GM12878 (cell line): ENCODE data around the gene CPHXL2. TPM values are rescaled to one million over a fixed set of nuclear protein-coding genes. Genes with fewer than 3 reads are reported as not detected.

ENCODE experiments used
- JUNB ChIP-seq: IDR thresholded peaks from 2 replicates; pipeline ENCODE4 v1.6.1; 2016; ENCODE audit warnings: antibody characterized with exemption, mild to moderate bottlenecking
- KLF5 ChIP-seq: fragments of 450-650 bp; IDR thresholded peaks from 2 replicates; pipeline ENCODE4 v1.6.1; 2014; ENCODE audit warnings: mild to moderate bottlenecking; ENCODE audit not compliant: partially characterized antibody
- MEF2A ChIP-seq: IDR thresholded peaks from 2 replicates; pipeline ENCODE4 v1.6.1; 2011; ENCODE audit warnings: low read depth, mild to moderate bottlenecking, low read length, moderate library complexity; ENCODE audit not compliant: insufficient read depth
- SREBF1 ChIP-seq: IDR thresholded peaks from 2 replicates; pipeline ENCODE4 v1.6.1; 2012; ENCODE audit warnings: mild to moderate bottlenecking, low read length
- SRF ChIP-seq, 2 experiments: IDR thresholded peaks; 2 replicates each; pipeline ENCODE4 v1.6.1; 2011; ENCODE audit warnings: low read depth in 2 of 2, low read length in 2 of 2, mild to moderate bottlenecking in 1 of 2, moderate library complexity in 1 of 2
- SUZ12 ChIP-seq: fragments of 200-600 bp; sonication (generic); IDR thresholded peaks from one replicate; pipeline ENCODE4 v1.6.1; 2018; ENCODE audit warnings: antibody characterized with exemption, mild to moderate bottlenecking; ENCODE audit not compliant: unreplicated experiment
- ZBTB4 ChIP-seq: fragments of 450-650 bp; formaldehyde crosslinking; IDR thresholded peaks from 2 replicates; pipeline ENCODE4 v1.4.0; 2022; ENCODE audit warnings: mild to moderate bottlenecking, moderate library complexity
- polyA plus RNA-seq, 11 experiments: library from polyadenylated mRNA; depleted of rRNA in 4 of 11; unstranded in 6 of 11; stranded (reverse) in 5 of 11; fragments of >200 nt; fragmentation: Nextera tagmentation in 4 of 11; fragmentation: Illumina TruSeq in 1 of 11; extraction: Ambion mirVana in 4 of 11; extraction: Trizol in 1 of 11; gene quantifications; 1 replicate in 1 of 11; 2 replicates in 10 of 11; pipeline versions ENCODE4 v1.2.1 to v1.2.3, GENCODE V29; 2011 to 2016; ENCODE audit warnings: inconsistent platforms in 2 of 11, missing spikeins in 2 of 11, low read depth in 1 of 11
- small RNA-seq: library from RNA; depleted of rRNA; stranded (forward); fragments of <200 nt; gene quantifications from one replicate; pipeline ENCODE3, GENCODE V24; 2014
- total RNA-seq, 4 experiments: library from RNA; depleted of rRNA in 3 of 4; stranded (reverse); fragments of >200 nt in 3 of 4; fragmentation: Illumina TruSeq in 1 of 4; extraction: Trizol in 1 of 4; gene quantifications; 2 replicates each; pipeline versions ENCODE4 v1.2.1 to v1.2.3, GENCODE V29; 2013 to 2021

Gene CPHXL2
- total and polyA plus RNA-seq, 10 of the 15 experiments (the other 5 are each of a cell fraction or from before 2014, with no cell fraction given) = not detected

GRCh38 chr16:75614066-75614897 lies 62.5 kb downstream of the CPHXL2 start (continued):
- TF ChIP-seq SRF (IDR thresholded peaks at IDR 0.05; ENCODE audit: low read depth in 2 of 2, low read length in 2 of 2) (no peak), SUZ12 (no peak), ZBTB4 (CRISPR knock-in tag) (no peak), MEF2A (no peak), JUNB (no peak), KLF5 (no peak), SREBF1 (no peak)

Small RNA genes within 50 kb of the gene (small RNA-seq; reads per million reads assigned to genes)
- not detected for gene RN7SL520P

Other genes starting within 250 kb of the CPHXL2 start
Only the 7 nearest of the 11 such genes appear.
- 5.9 and 7.4 TPM in 2 replicates for gene TMEM231, start 120.8 kb downstream of the CPHXL2 start, total RNA-seq (2014; rRNA removed)
- gene TMEM231, start 120.8 kb downstream of the CPHXL2 start, total RNA-seq (2014; rRNA removed; fragmentation: Illumina TruSeq; extraction: Trizol) = 4.3 TPM in 2 replicates
- gene TMEM231, start 120.8 kb downstream of the CPHXL2 start, total RNA-seq (2021) = 5.6 and 5.9 TPM in 2 replicates
- 4.4 and 5.4 TPM in 2 replicates for gene TMEM231, start 120.8 kb downstream of the CPHXL2 start, polyA plus RNA-seq (2011; rRNA removed)
- 5.3 and 6.9 TPM in 2 replicates for gene TMEM231, start 120.8 kb downstream of the CPHXL2 start, polyA plus RNA-seq (2014; fragmentation: Illumina TruSeq; extraction: Trizol)
- gene TMEM231, start 120.8 kb downstream of the CPHXL2 start, polyA plus RNA-seq (2014; fragmentation: Nextera tagmentation; extraction: Ambion mirVana) = 1 to 10 TPM; 1.2 TPM
- gene TMEM231, start 120.8 kb downstream of the CPHXL2 start, polyA plus RNA-seq (2014; rRNA removed) = 5.2 and 9.1 TPM in 2 replicates
- gene TMEM231, start 120.8 kb downstream of the CPHXL2 start, polyA plus RNA-seq (2016; fragmentation: Nextera tagmentation; extraction: Ambion mirVana) = 1 to 10 TPM; 6.4 to 6.5 TPM
- gene GABARAPL2, start 110.6 kb downstream of the CPHXL2 start, total RNA-seq (2014; rRNA removed) = 61.9 and 69.8 TPM in 2 replicates
- gene GABARAPL2, start 110.6 kb downstream of the CPHXL2 start, total RNA-seq (2014; rRNA removed; fragmentation: Illumina TruSeq; extraction: Trizol) = 69.9 and 70.7 TPM in 2 replicates
- gene GABARAPL2, start 110.6 kb downstream of the CPHXL2 start, total RNA-seq (2021) = 102 and 106 TPM in 2 replicates
- gene GABARAPL2, start 110.6 kb downstream of the CPHXL2 start, polyA plus RNA-seq (2011; rRNA removed) = 119 and 151 TPM in 2 replicates
- 108 and 137 TPM in 2 replicates for gene GABARAPL2, start 110.6 kb downstream of the CPHXL2 start, polyA plus RNA-seq (2014; fragmentation: Illumina TruSeq; extraction: Trizol)
- gene GABARAPL2, start 110.6 kb downstream of the CPHXL2 start, polyA plus RNA-seq (2014; fragmentation: Nextera tagmentation; extraction: Ambion mirVana) = 100 to 1,000 TPM; 358 to 359 TPM
- gene GABARAPL2, start 110.6 kb downstream of the CPHXL2 start, polyA plus RNA-seq (2014; rRNA removed) = 122 and 137 TPM in 2 replicates
- gene GABARAPL2, start 110.6 kb downstream of the CPHXL2 start, polyA plus RNA-seq (2016; fragmentation: Nextera tagmentation; extraction: Ambion mirVana) = 100 to 1,000 TPM; 260 to 266 TPM
- 61.7 and 72.9 TPM in 2 replicates for gene ADAT1, start 53.7 kb downstream of the CPHXL2 start, total RNA-seq (2014; rRNA removed)
- gene ADAT1, start 53.7 kb downstream of the CPHXL2 start, total RNA-seq (2014; rRNA removed; fragmentation: Illumina TruSeq; extraction: Trizol) = 66.3 and 70.3 TPM in 2 replicates
- gene ADAT1, start 53.7 kb downstream of the CPHXL2 start, total RNA-seq (2021) = 70.0 and 72.3 TPM in 2 replicates
- 28.2 and 34.8 TPM in 2 replicates for gene ADAT1, start 53.7 kb downstream of the CPHXL2 start, polyA plus RNA-seq (2011; rRNA removed)
- gene ADAT1, start 53.7 kb downstream of the CPHXL2 start, polyA plus RNA-seq (2014; fragmentation: Illumina TruSeq; extraction: Trizol) = 77.4 and 86.7 TPM in 2 replicates
- gene ADAT1, start 53.7 kb downstream of the CPHXL2 start, polyA plus RNA-seq (2014; fragmentation: Nextera tagmentation; extraction: Ambion mirVana) = 10 to 100 TPM; 26.2 to 29.5 TPM
- gene ADAT1, start 53.7 kb downstream of the CPHXL2 start, polyA plus RNA-seq (2014; rRNA removed) = 39.5 and 49.9 TPM in 2 replicates
- 10 to 100 TPM; 43.9 to 65.2 TPM for gene ADAT1, start 53.7 kb downstream of the CPHXL2 start, polyA plus RNA-seq (2016; fragmentation: Nextera tagmentation; extraction: Ambion mirVana)
- gene KARS1, start 29.3 kb downstream of the CPHXL2 start, total RNA-seq (2014; rRNA removed) = 216 and 234 TPM in 2 replicates
- gene KARS1, start 29.3 kb downstream of the CPHXL2 start, total RNA-seq (2014; rRNA removed; fragmentation: Illumina TruSeq; extraction: Trizol) = 235 and 238 TPM in 2 replicates
- gene KARS1, start 29.3 kb downstream of the CPHXL2 start, total RNA-seq (2021) = 194 and 195 TPM in 2 replicates
- gene KARS1, start 29.3 kb downstream of the CPHXL2 start, polyA plus RNA-seq (2011; rRNA removed) = 187 and 198 TPM in 2 replicates
- 280 and 301 TPM in 2 replicates for gene KARS1, start 29.3 kb downstream of the CPHXL2 start, polyA plus RNA-seq (2014; fragmentation: Illumina TruSeq; extraction: Trizol)
- gene KARS1, start 29.3 kb downstream of the CPHXL2 start, polyA plus RNA-seq (2014; fragmentation: Nextera tagmentation; extraction: Ambion mirVana) = 100 to 1,000 TPM; 187 to 207 TPM
- 184 and 201 TPM in 2 replicates for gene KARS1, start 29.3 kb downstream of the CPHXL2 start, polyA plus RNA-seq (2014; rRNA removed)
- 100 to 1,000 TPM; 304 to 312 TPM for gene KARS1, start 29.3 kb downstream of the CPHXL2 start, polyA plus RNA-seq (2016; fragmentation: Nextera tagmentation; extraction: Ambion mirVana)
- 50.2 and 57.8 TPM in 2 replicates for gene TERF2IP, start 29.2 kb downstream of the CPHXL2 start, total RNA-seq (2014; rRNA removed)
- 60.1 and 62.4 TPM in 2 replicates for gene TERF2IP, start 29.2 kb downstream of the CPHXL2 start, total RNA-seq (2014; rRNA removed; fragmentation: Illumina TruSeq; extraction: Trizol)
- 56.5 and 57.4 TPM in 2 replicates for gene TERF2IP, start 29.2 kb downstream of the CPHXL2 start, total RNA-seq (2021)
- gene TERF2IP, start 29.2 kb downstream of the CPHXL2 start, polyA plus RNA-seq (2011; rRNA removed) = 50.5 and 73.9 TPM in 2 replicates
- gene TERF2IP, start 29.2 kb downstream of the CPHXL2 start, polyA plus RNA-seq (2014; fragmentation: Illumina TruSeq; extraction: Trizol) = 77.9 and 103 TPM in 2 replicates
- 10 to 100 TPM; 19.6 to 40.6 TPM for gene TERF2IP, start 29.2 kb downstream of the CPHXL2 start, polyA plus RNA-seq (2014; fragmentation: Nextera tagmentation; extraction: Ambion mirVana)
- gene TERF2IP, start 29.2 kb downstream of the CPHXL2 start, polyA plus RNA-seq (2014; rRNA removed) = 51.8 and 52.3 TPM in 2 replicates
- gene TERF2IP, start 29.2 kb downstream of the CPHXL2 start, polyA plus RNA-seq (2016; fragmentation: Nextera tagmentation; extraction: Ambion mirVana) = 10 to 100 TPM; 86.4 to 93.1 TPM
- not detected in 2 replicates for gene DUXB, start 24.5 kb upstream of the CPHXL2 start, total RNA-seq (2014; rRNA removed)
- gene DUXB, start 24.5 kb upstream of the CPHXL2 start, total RNA-seq (2014; rRNA removed; fragmentation: Illumina TruSeq; extraction: Trizol) = not detected in 2 replicates
- not detected in 2 replicates for gene DUXB, start 24.5 kb upstream of the CPHXL2 start, total RNA-seq (2021)
- gene DUXB, start 24.5 kb upstream of the CPHXL2 start, polyA plus RNA-seq (2011; rRNA removed) = 0.05 TPM in 1 of 2 replicates, not detected in the other
- not detected in 2 replicates for gene DUXB, start 24.5 kb upstream of the CPHXL2 start, polyA plus RNA-seq (2014; fragmentation: Illumina TruSeq; extraction: Trizol)
- not detected for gene DUXB, start 24.5 kb upstream of the CPHXL2 start, polyA plus RNA-seq (2014; fragmentation: Nextera tagmentation; extraction: Ambion mirVana)
- gene DUXB, start 24.5 kb upstream of the CPHXL2 start, polyA plus RNA-seq (2014; rRNA removed) = not detected in 2 replicates
- gene DUXB, start 24.5 kb upstream of the CPHXL2 start, polyA plus RNA-seq (2016; fragmentation: Nextera tagmentation; extraction: Ambion mirVana) = not detected
- not detected in 2 replicates for gene CPHXL, start 49.5 kb upstream of the CPHXL2 start, total RNA-seq (2014; rRNA removed)
- not detected in 2 replicates for gene CPHXL, start 49.5 kb upstream of the CPHXL2 start, total RNA-seq (2014; rRNA removed; fragmentation: Illumina TruSeq; extraction: Trizol)
- not detected in 2 replicates for gene CPHXL, start 49.5 kb upstream of the CPHXL2 start, total RNA-seq (2021)
- gene CPHXL, start 49.5 kb upstream of the CPHXL2 start, polyA plus RNA-seq (2011; rRNA removed) = not detected in 2 replicates
- not detected in 2 replicates for gene CPHXL, start 49.5 kb upstream of the CPHXL2 start, polyA plus RNA-seq (2014; fragmentation: Illumina TruSeq; extraction: Trizol)
- gene CPHXL, start 49.5 kb upstream of the CPHXL2 start, polyA plus RNA-seq (2014; fragmentation: Nextera tagmentation; extraction: Ambion mirVana) = not detected
- not detected in 2 replicates for gene CPHXL, start 49.5 kb upstream of the CPHXL2 start, polyA plus RNA-seq (2014; rRNA removed)
- under 1 TPM in 1 of 2 experiments, not detected in 1; 0.13 TPM for gene CPHXL, start 49.5 kb upstream of the CPHXL2 start, polyA plus RNA-seq (2016; fragmentation: Nextera tagmentation; extraction: Ambion mirVana)